GM23338 (cell line): Measurements from ENCODE around the gene GRK4. TPM values are rescaled to one million over a fixed set of nuclear protein-coding genes. Genes with fewer than 3 reads are reported as not detected.
A peak's percentile ranks its signal among the peaks of the same experiment; 100 is the strongest.

ENCODE experiments used
- ATAC-seq: fragments of 200-7000 bp; cut with Tn5 transposase; 3 replicates; pipeline ENCODE4 v1.9.1; 2020
- DNase-seq: peaks from one replicate; pipeline ENCODE4 v3.0.0-alpha.2; 2015; ENCODE audit warnings: low spot score
- H2AFZ ChIP-seq: fragments of 200-600 bp; sonication (generic); 2 replicates; pipeline ENCODE4 v1.8.0; 2016; ENCODE audit warnings: antibody characterized with exemption, mild to moderate bottlenecking, moderate library complexity
- H3F3A ChIP-seq: fragments of 200-600 bp; sonication (generic); replicated peaks from 2 replicates; pipeline ENCODE4 v1.8.0; 2017; ENCODE audit warnings: antibody characterized with exemption, mixed run types, low read depth
- H3K27ac ChIP-seq: fragments of 200-600 bp; sonication (generic); 2 replicates; pipeline ENCODE4 v1.6.1; 2016; ENCODE audit warnings: low read depth
- H3K27me3 ChIP-seq: fragments of 200-600 bp; sonication (generic); 2 replicates; pipeline ENCODE4 v1.8.0; 2016; ENCODE audit warnings: mild to moderate bottlenecking, mixed run types, moderate library complexity; ENCODE audit not compliant: insufficient read depth
- H3K36me3 ChIP-seq: fragments of 200-600 bp; sonication (generic); 2 replicates; pipeline ENCODE4 v1.8.0; 2016; ENCODE audit warnings: mild to moderate bottlenecking; ENCODE audit not compliant: insufficient read depth
- H3K4me1 ChIP-seq: fragments of 200-600 bp; sonication (generic); 2 replicates; pipeline ENCODE4 v1.8.0; 2016; ENCODE audit warnings: mild to moderate bottlenecking, moderate library complexity; ENCODE audit not compliant: insufficient read depth
- H3K4me2 ChIP-seq: fragments of 200-600 bp; sonication (generic); 2 replicates; pipeline ENCODE4 v1.7.1; 2017; ENCODE audit warnings: mixed run types
- H3K4me3 ChIP-seq: fragments of 200-600 bp; sonication (generic); 2 replicates; pipeline ENCODE4 v1.6.1; 2016; ENCODE audit warnings: mixed run types
- H3K79me2 ChIP-seq: fragments of 200-600 bp; sonication (generic); replicated peaks from 2 replicates; pipeline ENCODE4 v1.8.0; 2017; ENCODE audit warnings: mild to moderate bottlenecking; ENCODE audit not compliant: insufficient read depth
- H3K9me2 ChIP-seq: fragments of 200-600 bp; sonication (generic); 2 replicates; pipeline ENCODE4 v1.8.0; 2017; ENCODE audit not compliant: insufficient read depth
- H4K20me1 ChIP-seq: fragments of 200-600 bp; sonication (generic); replicated peaks from 2 replicates; pipeline ENCODE4 v1.8.0; 2017; ENCODE audit warnings: mild to moderate bottlenecking; ENCODE audit not compliant: insufficient read depth
- H3K27ac Mint-ChIP-seq: 2 replicates; pipeline ENCODE4 v1.8.0; 2020; ENCODE audit warnings: inconsistent platforms, mild to moderate bottlenecking, moderate library complexity, mixed read lengths
- H3K27me3 Mint-ChIP-seq: 3 replicates; pipeline ENCODE4 v1.8.0; 2022; ENCODE audit warnings: low read depth, mild to moderate bottlenecking, moderate library complexity, mixed read lengths, inconsistent platforms; ENCODE audit not compliant: insufficient read depth, poor library complexity
- H3K36me3 Mint-ChIP-seq: 3 replicates; pipeline ENCODE4 v1.8.0; 2021; ENCODE audit warnings: low read depth, mild to moderate bottlenecking, inconsistent platforms, moderate library complexity, mixed read lengths
- H3K4me1 Mint-ChIP-seq: 3 replicates; pipeline ENCODE4 v1.8.0; 2020; ENCODE audit warnings: mild to moderate bottlenecking, inconsistent platforms, mixed read lengths
- H3K4me3 Mint-ChIP-seq: 3 replicates; pipeline ENCODE4 v1.8.0; 2021; ENCODE audit warnings: moderate library complexity, mild to moderate bottlenecking, inconsistent platforms, mixed read lengths
- H3K9me3 Mint-ChIP-seq: 3 replicates; pipeline ENCODE4 v1.8.0; 2020; ENCODE audit warnings: moderate library complexity, mild to moderate bottlenecking, inconsistent platforms, mixed read lengths
- CREB1 ChIP-seq: fragments of 250-450 bp; sonication (Bioruptor Pico); IDR thresholded peaks from 2 replicates; pipeline ENCODE4 v1.5.0; 2020; ENCODE audit warnings: low read depth, mild to moderate bottlenecking, moderate library complexity
- EZH2 ChIP-seq: fragments of 200-600 bp; sonication (generic); IDR thresholded peaks from one replicate; pipeline ENCODE4 v1.8.0; 2017; ENCODE audit warnings: antibody characterized with exemption, mild to moderate bottlenecking, low read depth; ENCODE audit not compliant: unreplicated experiment
- EZH2phosphoT487 ChIP-seq: fragments of 200-600 bp; sonication (generic); IDR thresholded peaks from one replicate; pipeline ENCODE4 v1.8.1; 2018; ENCODE audit warnings: antibody characterized with exemption; ENCODE audit not compliant: unreplicated experiment
- JUNB ChIP-seq: IDR thresholded peaks from one replicate; pipeline ENCODE4 v1.6.1; 2016; ENCODE audit warnings: antibody characterized with exemption; ENCODE audit not compliant: unreplicated experiment
- NANOG ChIP-seq: IDR thresholded peaks from 2 replicates; pipeline ENCODE4 v1.6.1; 2016; ENCODE audit warnings: antibody characterized with exemption, borderline replicate concordance
- POLR2AphosphoS5 ChIP-seq: IDR thresholded peaks from 2 replicates; pipeline ENCODE4 v1.6.1; 2016; ENCODE audit warnings: antibody characterized with exemption, low read depth
- STAT1 ChIP-seq: IDR thresholded peaks from one replicate; pipeline ENCODE4 v1.6.1; 2016; ENCODE audit warnings: antibody characterized with exemption; ENCODE audit not compliant: unreplicated experiment
- ZNF114 ChIP-seq: fragments of 250-450 bp; sonication (Bioruptor Pico); IDR thresholded peaks from 2 replicates; pipeline ENCODE4 v1.5.0; 2020; ENCODE audit warnings: mild to moderate bottlenecking, moderate library complexity
- ZNF331 ChIP-seq: fragments of 250-450 bp; sonication (Bioruptor Pico); IDR thresholded peaks from 2 replicates; pipeline ENCODE4 v1.5.0; 2020; ENCODE audit warnings: low read depth, mild to moderate bottlenecking, moderate library complexity
- polyA plus RNA-seq: library from polyadenylated mRNA; unstranded; fragments of >200 nt; fragmentation: Nextera tagmentation; extraction: Ambion mirVana; gene quantifications from 2 replicates; pipeline ENCODE4 v1.2.1, GENCODE V29; 2016
- total RNA-seq: library from RNA; depleted of rRNA; stranded (reverse); fragments of >200 nt; shearing (Covaris generic); gene quantifications from 2 replicates; pipeline ENCODE4 v1.2.3, GENCODE V29; 2014
- TF ChIP-seq, protein P1 (sequence below): IDR thresholded peaks from 2 replicates; pipeline ENCODE4 v1.6.1; 2016; ENCODE audit warnings: antibody characterized with exemption
- TF ChIP-seq, protein P2 (sequence below): IDR thresholded peaks from one replicate; pipeline ENCODE4 v1.6.1; 2018; ENCODE audit warnings: antibody characterized with exemption; ENCODE audit not compliant: unreplicated experiment

GRK4 gene
- total and polyA plus RNA-seq, 2 experiments from 2014 or later, result 1.3 to 1.4 TPM

DNA sequence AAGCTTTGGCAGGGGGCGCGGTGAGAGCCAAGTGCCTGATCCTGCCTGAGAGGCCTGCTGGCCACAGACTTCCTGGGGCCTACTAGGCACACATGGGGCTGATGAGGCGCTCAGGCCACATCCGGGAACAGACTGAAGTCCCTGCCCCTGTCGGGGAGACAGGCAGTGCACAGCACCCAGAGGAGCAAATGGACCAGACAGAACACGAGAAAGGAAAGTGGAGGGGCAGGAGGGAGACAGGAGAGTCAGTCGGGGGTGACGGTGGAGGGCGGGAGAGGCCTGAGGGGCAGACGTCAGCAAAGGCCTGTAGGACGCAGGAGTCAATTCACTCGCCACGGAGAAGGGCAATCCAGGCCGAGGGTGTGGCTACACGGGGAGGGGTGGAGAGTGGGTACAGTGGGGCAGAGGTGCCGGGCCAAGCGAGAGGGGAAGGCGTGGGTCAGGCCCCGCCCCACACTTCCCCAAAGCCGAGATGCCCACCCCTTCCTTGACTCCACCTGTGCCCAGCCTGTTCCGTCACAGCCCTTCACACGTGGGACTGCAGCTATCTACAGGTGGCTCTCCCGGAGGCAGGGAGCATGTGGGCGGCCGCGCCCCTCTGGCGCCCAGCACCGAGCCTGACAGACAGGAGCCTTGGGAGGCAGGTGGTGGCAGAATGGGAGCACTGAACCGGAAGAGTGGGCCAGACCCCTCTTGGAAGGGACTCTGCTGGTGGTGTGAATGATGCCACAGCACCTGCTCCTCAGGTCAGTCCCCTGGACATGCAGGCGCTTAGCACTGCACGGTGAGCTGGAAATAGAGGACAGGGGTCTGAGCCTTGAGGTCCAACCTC lies 20.6 kb upstream of the GRK4 start:
- Mint-ChIP-seq H3K36me3 (peaks cover 99% of the 10 kb centered on the region), H3K4me1 (peaks cover 3% of the 10 kb centered on the region; the same call in 2 of the 3 replicates), H3K4me3 (no peak overlapping the region; the same call in 2 of the 3 replicates), H3K9me3 (no peaks in the 10 kb centered on the region; the same call in 2 of the 3 replicates), H3K27ac (peak overlapping the region; percentile 44; the same call in 1 of the 2 replicates), H3K27me3 (peaks cover 18% of the 10 kb centered on the region)
- DNase-seq (no peak), ATAC-seq (peak; percentile 16)
- Histone ChIP-seq H3K79me2 (peaks cover 5% of the 10 kb centered on the region), H3K4me1 (no peaks in the 10 kb centered on the region), H3K27me3 (no peaks in the 10 kb centered on the region), H4K20me1 (peaks cover 14% of the 10 kb centered on the region), H3K36me3 (peaks cover 58% of the 10 kb centered on the region), H3K9me2 (no peaks in the 10 kb centered on the region), H3K27ac (no peak overlapping the region), H2AFZ (no peak overlapping the region), H3K4me2 (no peak overlapping the region), H3K4me3 (no peak overlapping the region), H3F3A (peaks cover 24% of the 10 kb centered on the region; the same call in 1 of the 2 replicates)
- TF ChIP-seq EZH2phosphoT487 (no peak), NANOG (no peak), POLR2AphosphoS5 (no peak; the same call in 1 of the 2 replicates)

DNA sequence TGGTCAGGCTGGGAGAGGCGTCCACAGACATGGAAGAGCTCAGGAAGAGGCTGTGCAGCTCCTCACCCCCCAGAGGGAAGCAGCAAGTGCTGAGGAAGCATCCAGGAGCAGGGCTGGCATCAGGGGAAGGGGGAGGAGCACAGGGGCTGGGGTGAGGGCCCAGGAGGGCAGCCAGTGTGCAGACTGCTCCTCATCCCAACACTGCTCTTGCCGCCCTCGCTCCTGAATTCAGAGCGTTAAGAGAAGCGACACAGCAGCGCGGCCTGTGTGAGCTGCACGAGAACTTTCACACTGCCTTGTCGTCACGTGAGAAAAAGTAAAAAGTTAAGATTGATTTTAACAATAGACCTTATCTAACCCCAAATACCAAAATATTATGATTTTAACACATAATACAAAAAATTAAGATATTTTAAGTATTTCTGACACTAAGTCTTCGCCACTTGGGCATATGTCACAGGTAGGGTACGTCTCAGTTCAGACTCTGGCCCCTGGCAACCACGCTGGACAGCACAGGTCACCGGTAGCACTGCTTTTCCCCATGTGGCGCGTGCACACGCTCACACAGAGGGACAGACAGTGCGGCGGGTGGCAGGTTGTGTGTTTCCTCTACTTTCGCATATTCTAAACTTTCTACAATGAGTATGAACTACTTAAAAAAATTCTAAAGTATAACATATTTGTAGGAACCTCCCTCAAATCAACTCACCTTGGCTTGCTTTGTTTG lies 19.8 kb upstream of the GRK4 start:
- Mint-ChIP-seq H3K4me3 (no peak overlapping the region), H3K4me1 (no peaks in the 10 kb centered on the region), H3K27me3 (peaks cover 18% of the 10 kb centered on the region), H3K27ac (no peak overlapping the region), H3K36me3 (peaks cover 97% of the 10 kb centered on the region), H3K9me3 (no peaks in the 10 kb centered on the region; the same call in 2 of the 3 replicates)
- no peak for DNase-seq
- peaks cover 53% of the 10 kb centered on the region for H3K36me3 ChIP-seq
- no peaks in the 10 kb centered on the region for H3K27me3 ChIP-seq
- H3K79me2 ChIP-seq, result peaks cover 3% of the 10 kb centered on the region
- peaks cover 17% of the 10 kb centered on the region for H4K20me1 ChIP-seq
- no peak overlapping the region for H3K4me3 ChIP-seq
- H3F3A ChIP-seq, result peaks cover 19% of the 10 kb centered on the region; the same call in 1 of the 2 replicates
- no peaks in the 10 kb centered on the region for H3K9me2 ChIP-seq
- no peaks in the 10 kb centered on the region for H3K4me1 ChIP-seq
- no peak overlapping the region for H3K27ac ChIP-seq
- no peak overlapping the region for H2AFZ ChIP-seq
- no peak for ATAC-seq
- H3K4me2 ChIP-seq, result no peak overlapping the region
- TF ChIP-seq EZH2phosphoT487, result no peak
- TF ChIP-seq CREB1 (CRISPR knock-in tag), result no peak
- no peak for TF ChIP-seq EZH2
- TF ChIP-seq, protein P1, sequence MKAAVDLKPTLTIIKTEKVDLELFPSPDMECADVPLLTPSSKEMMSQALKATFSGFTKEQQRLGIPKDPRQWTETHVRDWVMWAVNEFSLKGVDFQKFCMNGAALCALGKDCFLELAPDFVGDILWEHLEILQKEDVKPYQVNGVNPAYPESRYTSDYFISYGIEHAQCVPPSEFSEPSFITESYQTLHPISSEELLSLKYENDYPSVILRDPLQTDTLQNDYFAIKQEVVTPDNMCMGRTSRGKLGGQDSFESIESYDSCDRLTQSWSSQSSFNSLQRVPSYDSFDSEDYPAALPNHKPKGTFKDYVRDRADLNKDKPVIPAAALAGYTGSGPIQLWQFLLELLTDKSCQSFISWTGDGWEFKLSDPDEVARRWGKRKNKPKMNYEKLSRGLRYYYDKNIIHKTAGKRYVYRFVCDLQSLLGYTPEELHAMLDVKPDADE, result no peak
- no peak for TF ChIP-seq STAT1
- TF ChIP-seq, protein P2, sequence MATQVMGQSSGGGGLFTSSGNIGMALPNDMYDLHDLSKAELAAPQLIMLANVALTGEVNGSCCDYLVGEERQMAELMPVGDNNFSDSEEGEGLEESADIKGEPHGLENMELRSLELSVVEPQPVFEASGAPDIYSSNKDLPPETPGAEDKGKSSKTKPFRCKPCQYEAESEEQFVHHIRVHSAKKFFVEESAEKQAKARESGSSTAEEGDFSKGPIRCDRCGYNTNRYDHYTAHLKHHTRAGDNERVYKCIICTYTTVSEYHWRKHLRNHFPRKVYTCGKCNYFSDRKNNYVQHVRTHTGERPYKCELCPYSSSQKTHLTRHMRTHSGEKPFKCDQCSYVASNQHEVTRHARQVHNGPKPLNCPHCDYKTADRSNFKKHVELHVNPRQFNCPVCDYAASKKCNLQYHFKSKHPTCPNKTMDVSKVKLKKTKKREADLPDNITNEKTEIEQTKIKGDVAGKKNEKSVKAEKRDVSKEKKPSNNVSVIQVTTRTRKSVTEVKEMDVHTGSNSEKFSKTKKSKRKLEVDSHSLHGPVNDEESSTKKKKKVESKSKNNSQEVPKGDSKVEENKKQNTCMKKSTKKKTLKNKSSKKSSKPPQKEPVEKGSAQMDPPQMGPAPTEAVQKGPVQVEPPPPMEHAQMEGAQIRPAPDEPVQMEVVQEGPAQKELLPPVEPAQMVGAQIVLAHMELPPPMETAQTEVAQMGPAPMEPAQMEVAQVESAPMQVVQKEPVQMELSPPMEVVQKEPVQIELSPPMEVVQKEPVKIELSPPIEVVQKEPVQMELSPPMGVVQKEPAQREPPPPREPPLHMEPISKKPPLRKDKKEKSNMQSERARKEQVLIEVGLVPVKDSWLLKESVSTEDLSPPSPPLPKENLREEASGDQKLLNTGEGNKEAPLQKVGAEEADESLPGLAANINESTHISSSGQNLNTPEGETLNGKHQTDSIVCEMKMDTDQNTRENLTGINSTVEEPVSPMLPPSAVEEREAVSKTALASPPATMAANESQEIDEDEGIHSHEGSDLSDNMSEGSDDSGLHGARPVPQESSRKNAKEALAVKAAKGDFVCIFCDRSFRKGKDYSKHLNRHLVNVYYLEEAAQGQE, result no peak
- TF ChIP-seq JUNB, result no peak
- TF ChIP-seq NANOG, result no peak
- TF ChIP-seq ZNF331 (CRISPR knock-in tag), result no peak
- no peak for TF ChIP-seq ZNF114 (CRISPR knock-in tag)
